ENCODE results near the gene RNU7-1.

GRCh38 chr12:6982532-6982931, 38.9 kb downstream of the RNU7-1 start:
- TF ChIP-seq CTCF (IDR thresholded peaks at IDR 0.05) (no peak), EP300 (IDR thresholded peaks at IDR 0.05; ENCODE audit: low read depth) (no peak), POLR2A (IDR thresholded peaks at IDR 0.05) (no peak)

All from transverse colon (tissue), 3 donors.